Mesothelial cell of epicardium (in vitro differentiated cells): Measurements from ENCODE around the gene CACNA2D3. TPM values are rescaled to one million over a fixed set of nuclear protein-coding genes. Genes with fewer than 3 reads are reported as not detected.
"Not testable (repeated sequence)": the region's sequence is repeated elsewhere in the genome, so short reads cannot be mapped to it uniquely, and the experiment has no call there.

Experiments used
- DNase-seq, 2 experiments: peaks; one replicate each; pipeline ENCODE4 v3.0.0; 2021; ENCODE audit warnings: low spot score in 2 of 2; ENCODE audit not compliant: unreplicated experiment in 2 of 2
- H3K27ac Mint-ChIP-seq: 2 replicates; pipeline ENCODE4 v1.8.0; 2021; ENCODE audit warnings: mixed read lengths
- H3K27me3 Mint-ChIP-seq: 2 replicates; pipeline ENCODE4 v1.8.0; 2021; ENCODE audit warnings: low read depth, mixed read lengths
- H3K36me3 Mint-ChIP-seq: 2 replicates; pipeline ENCODE4 v1.8.0; 2021; ENCODE audit warnings: mixed read lengths
- H3K4me1 Mint-ChIP-seq: 2 replicates; pipeline ENCODE4 v1.8.0; 2021; ENCODE audit warnings: mixed read lengths
- H3K4me3 Mint-ChIP-seq: 2 replicates; pipeline ENCODE4 v1.8.0; 2021; ENCODE audit warnings: mild to moderate bottlenecking, moderate library complexity, mixed read lengths
- H3K9me3 Mint-ChIP-seq: 2 replicates; pipeline ENCODE4 v1.8.0; 2021; ENCODE audit warnings: mixed read lengths
- total RNA-seq: library from RNA; stranded (reverse); gene quantifications from 3 replicates; pipeline ENCODE4 v1.2.1, GENCODE V29; 2021
- TF ChIP-seq, protein P1 (sequence below): fragments of 200-600 bp; sonication (generic); IDR thresholded peaks from one replicate; pipeline ENCODE4 v1.5.0; 2021; ENCODE audit warnings: antibody characterized with exemption; ENCODE audit not compliant: unreplicated experiment

CACNA2D3 gene
- total RNA-seq, 1 donor from 2014 or later: 2.3 TPM

GRCh38 chr3:54630101-54630623, 507.8 kb downstream of the CACNA2D3 start:
- Mint-ChIP-seq H3K27ac (no peak overlapping the region), H3K4me3 (no peak overlapping the region), H3K27me3 (peaks cover 20% of the 10 kb centered on the region), H3K4me1 (peaks cover 9% of the 10 kb centered on the region), H3K36me3 (no peaks in the 10 kb centered on the region), H3K9me3 (peaks cover 3% of the 10 kb centered on the region)
- DNase-seq: no peak
- TF ChIP-seq, protein P1, sequence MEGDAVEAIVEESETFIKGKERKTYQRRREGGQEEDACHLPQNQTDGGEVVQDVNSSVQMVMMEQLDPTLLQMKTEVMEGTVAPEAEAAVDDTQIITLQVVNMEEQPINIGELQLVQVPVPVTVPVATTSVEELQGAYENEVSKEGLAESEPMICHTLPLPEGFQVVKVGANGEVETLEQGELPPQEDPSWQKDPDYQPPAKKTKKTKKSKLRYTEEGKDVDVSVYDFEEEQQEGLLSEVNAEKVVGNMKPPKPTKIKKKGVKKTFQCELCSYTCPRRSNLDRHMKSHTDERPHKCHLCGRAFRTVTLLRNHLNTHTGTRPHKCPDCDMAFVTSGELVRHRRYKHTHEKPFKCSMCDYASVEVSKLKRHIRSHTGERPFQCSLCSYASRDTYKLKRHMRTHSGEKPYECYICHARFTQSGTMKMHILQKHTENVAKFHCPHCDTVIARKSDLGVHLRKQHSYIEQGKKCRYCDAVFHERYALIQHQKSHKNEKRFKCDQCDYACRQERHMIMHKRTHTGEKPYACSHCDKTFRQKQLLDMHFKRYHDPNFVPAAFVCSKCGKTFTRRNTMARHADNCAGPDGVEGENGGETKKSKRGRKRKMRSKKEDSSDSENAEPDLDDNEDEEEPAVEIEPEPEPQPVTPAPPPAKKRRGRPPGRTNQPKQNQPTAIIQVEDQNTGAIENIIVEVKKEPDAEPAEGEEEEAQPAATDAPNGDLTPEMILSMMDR: no peak

DNA sequence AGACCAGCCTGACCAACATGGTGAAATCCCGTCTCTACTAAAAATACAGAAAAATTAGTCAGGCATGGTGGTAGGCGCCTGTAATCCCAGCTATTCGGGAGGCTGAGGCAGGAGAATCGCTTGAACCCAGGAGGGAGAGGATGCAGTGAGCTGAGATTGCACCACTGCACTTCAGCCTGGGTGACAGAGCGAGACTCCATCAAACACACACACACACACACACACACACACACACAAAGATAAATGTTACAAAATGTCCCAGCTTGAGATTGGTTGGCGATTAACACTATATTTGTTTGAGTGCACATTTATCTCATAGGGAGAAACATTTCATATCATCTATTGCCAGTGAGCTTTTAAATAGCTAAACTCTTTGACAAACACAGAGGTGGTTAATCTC, 508.6 kb downstream of the CACNA2D3 start:
- H3K27ac Mint-ChIP-seq, H3K36me3 Mint-ChIP-seq, H3K4me3 Mint-ChIP-seq, DNase-seq, H3K4me1 Mint-ChIP-seq, H3K9me3 Mint-ChIP-seq: not testable (repeated sequence)
- peaks cover 20% of the 10 kb centered on the region for H3K27me3 Mint-ChIP-seq

DNA sequence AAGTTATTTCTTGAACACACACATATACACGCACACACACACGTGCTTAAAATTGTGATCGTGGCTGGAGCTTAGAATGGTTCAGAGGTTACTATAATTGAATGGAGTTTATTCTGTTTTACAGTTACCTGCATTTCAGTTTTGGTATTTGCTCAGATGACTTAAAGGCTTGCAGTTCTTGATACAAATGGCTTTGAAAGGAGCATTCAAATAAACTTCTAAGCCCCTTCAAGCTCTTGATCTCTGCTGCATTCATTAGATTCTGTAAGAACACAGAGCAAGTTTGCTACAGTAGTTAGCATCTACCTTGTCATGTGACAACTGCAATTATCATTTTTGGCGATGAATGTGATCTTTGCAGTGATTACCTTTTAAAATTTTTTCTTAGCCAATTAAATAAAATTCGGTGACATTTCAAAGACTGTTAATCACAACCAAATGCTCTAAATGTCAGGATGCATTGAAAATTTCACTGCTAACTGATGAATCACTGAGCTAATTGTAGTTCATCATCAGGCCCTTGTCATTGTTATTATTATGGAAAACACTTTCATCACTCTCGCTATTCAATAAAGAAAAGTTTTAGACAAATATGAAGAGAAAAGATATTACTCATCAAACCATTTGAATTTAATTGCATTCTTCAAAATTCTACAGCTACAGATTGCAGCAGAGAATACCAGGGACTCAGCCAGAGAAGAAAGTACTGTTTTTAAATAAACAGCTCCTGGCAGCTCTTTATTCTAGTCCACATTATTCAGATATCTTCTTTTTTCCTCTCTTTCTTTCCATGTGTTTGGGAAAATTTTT, 509.4 kb downstream of the CACNA2D3 start:
- no peak for DNase-seq
- Mint-ChIP-seq H3K4me1 (peaks cover 9% of the 10 kb centered on the region), H3K9me3 (peaks cover 3% of the 10 kb centered on the region), H3K36me3 (no peaks in the 10 kb centered on the region), H3K4me3 (no peak overlapping the region), H3K27me3 (peaks cover 20% of the 10 kb centered on the region), H3K27ac (no peak overlapping the region)
- TF ChIP-seq, protein P1: no peak

- H3K27me3 Mint-ChIP-seq: peaks cover 20% of the 10 kb centered on the region
- no peak overlapping the region for H3K4me3 Mint-ChIP-seq
- TF ChIP-seq, protein P1: no peak
- DNase-seq: no peak
- H3K27ac Mint-ChIP-seq: no peak overlapping the region
- H3K4me1 Mint-ChIP-seq: peaks cover 9% of the 10 kb centered on the region
- no peaks in the 10 kb centered on the region for H3K36me3 Mint-ChIP-seq
- H3K9me3 Mint-ChIP-seq: peaks cover 3% of the 10 kb centered on the region
Measured at GRCh38 chr3:54632326-54632665, 509.9 kb downstream of the CACNA2D3 start.

DNA sequence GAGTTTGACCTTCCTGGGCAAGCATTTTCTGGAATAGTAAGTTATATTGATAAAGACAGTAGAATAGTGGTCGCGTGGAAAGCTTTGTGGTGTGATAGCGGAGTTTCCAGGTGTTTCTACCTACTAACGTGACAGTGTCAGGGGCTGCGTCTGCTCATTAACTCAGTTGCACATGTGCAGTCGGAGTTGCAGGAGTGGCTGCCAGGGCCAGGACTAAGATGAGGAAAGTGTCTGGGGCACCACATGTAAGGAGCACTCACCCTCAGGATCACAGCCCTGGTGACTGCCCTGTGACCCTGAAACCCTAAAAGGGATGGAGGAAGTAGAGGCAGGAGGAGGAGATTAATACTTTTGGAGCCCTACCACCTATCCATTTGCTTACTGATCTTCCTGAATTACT, 510.5 kb downstream of the CACNA2D3 start:
- H3K27ac Mint-ChIP-seq: no peak overlapping the region
- H3K9me3 Mint-ChIP-seq: peaks cover 3% of the 10 kb centered on the region
- H3K4me1 Mint-ChIP-seq: peaks cover 9% of the 10 kb centered on the region
- H3K4me3 Mint-ChIP-seq: no peak overlapping the region
- H3K36me3 Mint-ChIP-seq: no peaks in the 10 kb centered on the region
- H3K27me3 Mint-ChIP-seq: peaks cover 20% of the 10 kb centered on the region
- TF ChIP-seq, protein P1: no peak
- DNase-seq: no peak

DNA sequence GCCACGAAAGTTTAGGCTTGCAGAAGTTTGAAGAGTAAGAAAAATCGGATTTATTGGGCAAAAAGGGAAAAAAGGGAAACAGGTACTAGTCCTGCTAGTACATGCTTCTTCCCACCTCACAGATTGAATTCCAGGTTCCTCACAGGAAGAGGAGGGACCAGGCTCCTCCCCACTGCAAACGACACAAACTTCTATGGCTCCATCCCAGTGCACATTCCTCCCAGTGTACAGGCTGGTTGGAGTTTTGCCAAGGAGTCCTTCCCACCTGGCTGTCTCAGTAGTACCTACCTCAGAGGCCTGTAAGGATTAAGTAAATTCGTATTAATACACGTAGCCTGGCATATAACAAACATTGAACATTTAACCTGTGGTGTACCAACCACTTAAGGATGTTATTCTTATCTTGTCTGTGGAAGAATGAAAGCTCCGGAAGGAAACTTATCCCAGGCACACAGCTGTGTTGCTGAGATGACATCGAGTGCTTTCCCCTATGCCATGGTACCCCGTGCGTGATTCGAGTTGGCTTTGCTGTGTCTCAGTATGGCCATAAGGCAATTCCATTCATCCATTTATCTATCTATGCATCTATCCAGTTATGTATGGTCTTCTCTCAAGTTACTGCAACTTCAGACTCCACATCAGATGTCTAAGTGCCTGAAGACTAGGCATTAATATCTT, 511.2 kb downstream of the CACNA2D3 start:
- Mint-ChIP-seq H3K27me3 (peaks cover 17% of the 10 kb centered on the region), H3K4me1 (peaks cover 9% of the 10 kb centered on the region), H3K36me3 (peaks cover under 1% of the 10 kb centered on the region), H3K27ac (no peak overlapping the region), H3K4me3 (no peak overlapping the region), H3K9me3 (no peaks in the 10 kb centered on the region)
- DNase-seq: no peak
- TF ChIP-seq, protein P1: no peak
